Activated naive CD4-positive, alpha-beta T cell treated with anti-CD3 and anti-CD28 coated beads for 36 hours (primary cell): ENCODE data around the gene CYP46A1. TPM values are rescaled to one million over a fixed set of nuclear protein-coding genes. Genes with fewer than 3 reads are reported as not detected.

Experiments used
- CTCF ChIA-PET: fragments of 350-600 bp; sonication (Branson Sonifier 250); formaldehyde crosslinking; loops from one replicate; lab custom pipeline; 2021; ENCODE audit warnings: antibody characterized with exemption; lab: Charles Lee
- DNase-seq: peaks from one replicate; pipeline ENCODE4 v3.0.0-alpha.2; 2020
- H3K27ac Mint-ChIP-seq: one replicate; pipeline ENCODE4 v1.8.0; 2021; ENCODE audit warnings: mild to moderate bottlenecking, mixed read lengths
- H3K27me3 Mint-ChIP-seq: one replicate; pipeline ENCODE4 v1.8.0; 2021; ENCODE audit warnings: low read depth, mixed read lengths
- H3K36me3 Mint-ChIP-seq: one replicate; pipeline ENCODE4 v1.8.0; 2021; ENCODE audit warnings: low read depth, mixed read lengths
- H3K4me1 Mint-ChIP-seq: one replicate; pipeline ENCODE4 v1.8.0; 2021; ENCODE audit warnings: low read depth, mixed read lengths
- H3K4me3 Mint-ChIP-seq: one replicate; pipeline ENCODE4 v1.8.0; 2021; ENCODE audit warnings: mild to moderate bottlenecking, moderate library complexity, mixed read lengths
- H3K9me3 Mint-ChIP-seq: one replicate; pipeline ENCODE4 v1.8.0; 2021; ENCODE audit warnings: mixed read lengths
- intact Hi-C: fragments of 100-400 bp; cut with micrococcal nuclease; formaldehyde crosslinking; loops from one replicate; pipeline ENCODE4 v1.15.1; 2023
- total RNA-seq, 2 experiments: library from RNA; stranded (reverse); gene quantifications; one replicate each; pipeline ENCODE4 v1.2.3, GENCODE V29; 2021

Gene CYP46A1
- total RNA-seq, 2 experiments from 2014 or later = 0.10 to 0.12 TPM

DNA sequence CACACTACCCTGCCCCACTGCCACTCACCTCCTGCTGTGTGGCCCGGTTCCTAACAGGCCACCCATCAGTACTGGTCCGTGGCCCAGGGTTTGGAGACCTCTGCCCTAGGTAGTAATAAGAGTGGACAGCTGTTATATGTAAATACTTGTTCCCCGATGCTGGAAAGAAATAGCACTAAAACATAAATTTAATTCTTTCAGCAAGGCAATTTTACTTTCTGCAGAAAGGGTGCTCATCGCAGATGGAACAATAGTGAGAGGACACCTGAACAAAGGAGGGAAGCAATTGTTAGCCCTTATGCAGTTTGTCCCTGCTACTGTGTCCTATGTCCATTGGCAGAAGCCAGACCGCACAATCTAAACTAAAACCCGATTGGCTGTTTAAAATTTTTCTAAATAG is 5.9 kb upstream of the CYP46A1 start:
- intact Hi-C loops = no loop called here
- Mint-ChIP-seq H3K4me1 (peaks cover 3% of the 10 kb centered on the region), H3K9me3 (peaks cover 13% of the 10 kb centered on the region), H3K4me3 (no peak overlapping the region), H3K27ac (no peak overlapping the region), H3K36me3 (peaks cover 1% of the 10 kb centered on the region), H3K27me3 (peaks cover 7% of the 10 kb centered on the region)
- no peak for DNase-seq
- CTCF ChIA-PET = interaction anchor here (1.1 kb wide), 1 partner anchor 10 kb away, joined by 6 read pairs; no protein-coding TSS in a partner anchor

GRCh38 chr14:99679111-99679510 is 5.0 kb upstream of the CYP46A1 start:
- no peak overlapping the region for H3K4me3 Mint-ChIP-seq
- peaks cover 13% of the 10 kb centered on the region for H3K9me3 Mint-ChIP-seq
- no peak for DNase-seq
- peaks cover 1% of the 10 kb centered on the region for H3K36me3 Mint-ChIP-seq
- H3K27me3 Mint-ChIP-seq = peaks cover 7% of the 10 kb centered on the region
- CTCF ChIA-PET = interaction anchor here (0.8 kb wide), 1 partner anchor 9 kb away, joined by 4 read pairs; no protein-coding TSS in a partner anchor
- H3K27ac Mint-ChIP-seq = no peak overlapping the region
- peaks cover 3% of the 10 kb centered on the region for H3K4me1 Mint-ChIP-seq
- intact Hi-C loops = no loop called here

GRCh38 chr14:99679543-99679942 is 4.6 kb upstream of the CYP46A1 start:
- Mint-ChIP-seq H3K4me1 (peaks cover 3% of the 10 kb centered on the region), H3K36me3 (peaks cover 1% of the 10 kb centered on the region), H3K27ac (no peak overlapping the region), H3K4me3 (no peak overlapping the region), H3K9me3 (peaks cover 13% of the 10 kb centered on the region), H3K27me3 (peaks cover 5% of the 10 kb centered on the region)
- DNase-seq = no peak
- intact Hi-C loops = no loop called here
- CTCF ChIA-PET = interaction anchor here (0.7 to 1.5 kb wide), 3 partner anchors 8 to 205 kb away, joined by 3 to 7 read pairs (median 4); no protein-coding TSS in a partner anchor

- H3K4me3 Mint-ChIP-seq = no peak overlapping the region
- peaks cover 2% of the 10 kb centered on the region for H3K27me3 Mint-ChIP-seq
- H3K4me1 Mint-ChIP-seq = peaks cover 3% of the 10 kb centered on the region
- peaks cover 1% of the 10 kb centered on the region for H3K36me3 Mint-ChIP-seq
- CTCF ChIA-PET = interaction anchor here (0.7 to 1.5 kb wide), 3 partner anchors 10 to 205 kb away, joined by 3 to 7 read pairs (median 4); no protein-coding TSS in a partner anchor
- no peak for DNase-seq
- H3K27ac Mint-ChIP-seq = no peak overlapping the region
- peaks cover 13% of the 10 kb centered on the region for H3K9me3 Mint-ChIP-seq
- intact Hi-C loops = loop anchor here (5.0 kb wide), 2 partner anchors 267 to 387 kb away; partner anchors contain the start of gene EVL
These were observed 4.1 kb upstream of the CYP46A1 start for GRCh38 chr14:99679996-99680395.

DNA sequence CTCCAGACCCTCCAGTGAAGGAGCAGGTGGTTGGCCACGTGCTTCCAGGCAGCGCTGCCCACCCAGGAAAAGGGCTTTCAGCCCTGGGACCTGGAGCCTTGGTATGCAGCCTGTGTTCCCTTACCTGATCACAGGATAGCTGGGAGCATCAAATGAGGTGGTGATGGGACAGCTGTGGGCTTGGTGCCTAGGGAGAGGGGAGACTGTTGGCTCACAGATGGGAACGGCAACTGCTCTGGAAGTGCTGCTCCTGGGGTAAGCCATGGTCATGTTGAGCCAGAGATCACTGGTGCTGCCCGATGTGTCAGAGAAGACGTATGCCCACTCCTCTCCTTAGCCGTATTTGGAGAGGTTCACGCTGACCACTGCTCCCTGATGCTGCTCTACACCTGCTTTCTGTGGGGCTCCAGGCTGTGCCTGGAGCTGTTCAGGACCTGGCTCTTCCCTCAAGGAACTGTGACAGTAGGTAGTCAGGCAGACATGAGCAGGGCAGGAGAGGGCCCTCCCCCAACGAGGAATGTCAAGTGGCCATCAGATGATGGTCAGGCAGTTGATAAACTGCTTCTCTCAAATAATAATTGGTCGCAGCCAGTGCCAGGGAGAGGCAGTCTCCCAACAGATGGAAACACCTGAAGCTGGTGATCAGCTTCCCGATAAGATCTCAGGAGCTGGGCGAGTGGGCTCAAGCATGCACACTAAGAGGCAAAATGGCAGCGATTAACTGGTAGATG is 2.8 kb upstream of the CYP46A1 start:
- no peak for DNase-seq
- Mint-ChIP-seq H3K4me1 (peaks cover 3% of the 10 kb centered on the region), H3K27ac (no peak overlapping the region), H3K9me3 (peaks cover 13% of the 10 kb centered on the region), H3K4me3 (no peak overlapping the region), H3K36me3 (peaks cover 1% of the 10 kb centered on the region), H3K27me3 (peaks cover 2% of the 10 kb centered on the region)
- CTCF ChIA-PET = interaction anchor here (0.6 to 1.5 kb wide), 5 partner anchors 10 to 199 kb away, joined by 3 to 6 read pairs (median 4); no protein-coding TSS in a partner anchor
- intact Hi-C loops = loop anchor here (5.0 kb wide), 2 partner anchors 266 to 386 kb away; partner anchors contain the start of gene EVL

DNA sequence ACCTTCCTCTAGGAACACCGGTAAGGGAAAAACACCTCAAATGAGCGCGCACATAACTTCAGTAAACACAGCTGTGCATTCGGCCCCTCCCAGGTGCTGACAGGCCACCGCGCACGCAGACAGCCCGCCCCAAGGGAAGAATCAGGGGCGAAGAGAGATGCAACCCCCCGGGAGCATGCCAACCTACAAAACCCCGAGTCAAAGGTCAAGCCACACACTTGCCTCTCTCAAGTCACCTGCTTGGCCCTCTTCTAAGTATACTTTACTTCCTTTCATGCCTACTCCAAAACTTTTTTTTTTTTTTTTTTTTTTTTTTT is 2.3 kb upstream of the CYP46A1 start:
- DNase-seq = no peak
- Mint-ChIP-seq H3K27ac (no peak overlapping the region), H3K4me3 (no peak overlapping the region), H3K36me3 (no peaks in the 10 kb centered on the region), H3K4me1 (peaks cover 3% of the 10 kb centered on the region), H3K27me3 (no peaks in the 10 kb centered on the region), H3K9me3 (peaks cover 13% of the 10 kb centered on the region)
- CTCF ChIA-PET = interaction anchor here (1.6 kb wide), 1 partner anchor 13 kb away, joined by 5 read pairs; no protein-coding TSS in a partner anchor
- intact Hi-C loops = loop anchor here (2.0 to 5.0 kb wide), 5 partner anchors 111 to 386 kb away; partner anchors contain the start of genes EML1 and EVL

DNA sequence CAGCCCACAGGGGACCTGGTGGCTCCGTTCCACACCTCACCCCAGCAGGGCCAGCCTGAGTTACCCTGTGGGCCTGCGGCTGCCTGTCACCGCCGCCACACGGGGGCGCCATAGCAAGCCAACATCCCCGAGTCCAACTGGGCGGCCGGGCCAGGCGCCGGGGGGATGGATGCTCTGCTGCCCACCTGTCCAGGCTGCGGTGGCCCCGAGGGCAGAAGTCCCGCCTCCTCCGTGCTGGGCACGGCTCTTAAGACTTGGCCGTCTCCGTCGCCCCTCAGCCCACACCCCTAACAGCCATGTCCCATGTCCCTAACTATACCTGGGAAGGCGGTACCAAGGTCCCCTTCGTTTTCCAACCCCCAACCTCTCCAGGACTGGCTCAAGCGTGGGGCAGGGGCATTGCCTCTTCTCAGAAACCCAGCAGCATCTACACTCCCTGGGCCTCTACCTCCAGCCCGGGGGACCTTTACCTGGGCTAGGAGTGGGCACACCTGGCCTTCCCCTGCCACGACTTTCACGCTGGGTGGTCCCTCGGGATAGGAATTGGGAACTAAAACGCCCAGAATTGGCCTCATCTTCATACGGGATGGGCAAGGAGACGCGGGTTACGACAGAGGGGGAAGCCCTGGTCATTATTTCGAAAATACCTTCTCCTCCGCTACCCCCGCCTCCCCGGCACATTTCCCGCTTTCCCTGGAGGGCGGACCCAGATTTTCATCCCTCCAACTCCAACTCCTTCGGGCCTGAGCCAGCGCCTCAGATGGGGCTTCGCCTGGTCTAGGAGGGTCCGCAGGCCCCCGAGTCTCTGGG is 1.1 kb upstream of the CYP46A1 start:
- intact Hi-C loops = loop anchor here (1.0 to 5.0 kb wide), 7 partner anchors 110 to 510 kb away; partner anchors contain the start of genes EML1 and EVL
- DNase-seq = peak; percentile 88
- peaks cover 3% of the 10 kb centered on the region for H3K27me3 Mint-ChIP-seq
- no peaks in the 10 kb centered on the region for H3K36me3 Mint-ChIP-seq
- H3K27ac Mint-ChIP-seq = peak overlapping the region; percentile 17
- peaks cover 3% of the 10 kb centered on the region for H3K4me1 Mint-ChIP-seq
- peak overlapping the region; percentile 87 for H3K4me3 Mint-ChIP-seq
- CTCF ChIA-PET = interaction anchor here (0.7 to 1.8 kb wide), 7 partner anchors 14 to 248 kb away, joined by 3 to 6 read pairs (median 5); partner anchors contain the start of gene EML1
- peaks cover 10% of the 10 kb centered on the region for H3K9me3 Mint-ChIP-seq

- Mint-ChIP-seq H3K4me1 (peaks cover 4% of the 10 kb centered on the region), H3K36me3 (no peaks in the 10 kb centered on the region), H3K9me3 (no peaks in the 10 kb centered on the region)
These were observed 374 bp downstream of the CYP46A1 start for GRCh38 chr14:99684410-99684934.

GRCh38 chr14:99685151-99685591 is 1.1 kb downstream of the CYP46A1 start:
- CTCF ChIA-PET = interaction anchor here (1.6 kb wide), 1 partner anchor 18 kb away, joined by 3 read pairs; no protein-coding TSS in a partner anchor
- H3K4me3 Mint-ChIP-seq = peak overlapping the region; percentile 36

More at GRCh38 chr14:99684410-99684934, 374 bp downstream of the CYP46A1 start:
- Mint-ChIP-seq H3K27me3 (peaks cover 8% of the 10 kb centered on the region), H3K27ac (no peak overlapping the region), H3K4me3 (no peak overlapping the region)
- DNase-seq = no peak
- CTCF ChIA-PET = interaction anchor here (1.6 kb wide), 1 partner anchor 17 kb away, joined by 3 read pairs; no protein-coding TSS in a partner anchor
- intact Hi-C loops = loop anchor here (1.0 to 5.0 kb wide), 4 partner anchors 80 to 383 kb away; partner anchors contain the start of genes CCDC85C, CCNK and EVL

GRCh38 chr14:99685596-99685995 is 1.5 kb downstream of the CYP46A1 start:
- no peaks in the 10 kb centered on the region for H3K36me3 Mint-ChIP-seq
- H3K27me3 Mint-ChIP-seq = peaks cover 11% of the 10 kb centered on the region
- peaks cover 4% of the 10 kb centered on the region for H3K4me1 Mint-ChIP-seq
- H3K9me3 Mint-ChIP-seq = no peaks in the 10 kb centered on the region
- intact Hi-C loops = no loop called here
- CTCF ChIA-PET = no interaction called here
- H3K4me3 Mint-ChIP-seq = peak overlapping the region; percentile 36
- no peak overlapping the region for H3K27ac Mint-ChIP-seq
- DNase-seq = no peak

More at GRCh38 chr14:99685151-99685591, 1.1 kb downstream of the CYP46A1 start:
- Mint-ChIP-seq H3K36me3 (no peaks in the 10 kb centered on the region), H3K27me3 (peaks cover 11% of the 10 kb centered on the region), H3K4me1 (peaks cover 4% of the 10 kb centered on the region), H3K9me3 (no peaks in the 10 kb centered on the region), H3K27ac (no peak overlapping the region)
- no peak for DNase-seq
- intact Hi-C loops = no loop called here

- Mint-ChIP-seq H3K4me3 (no peak overlapping the region), H3K27ac (no peak overlapping the region), H3K9me3 (no peaks in the 10 kb centered on the region), H3K27me3 (peaks cover 14% of the 10 kb centered on the region), H3K36me3 (no peaks in the 10 kb centered on the region), H3K4me1 (peaks cover 4% of the 10 kb centered on the region)
- CTCF ChIA-PET = interaction anchor here (0.7 to 2.1 kb wide), 5 partner anchors 9 to 402 kb away, joined by 3 to 6 read pairs (median 4); no protein-coding TSS in a partner anchor
- intact Hi-C loops = no loop called here
- no peak for DNase-seq
These were observed 2.6 kb downstream of the CYP46A1 start for GRCh38 chr14:99686557-99687283.
